HEK293T (cell line): Measurements from ENCODE around the gene AQP5.

Source experiments
- CTCF ChIA-PET: fragments of 350-600 bp; formaldehyde crosslinking; extraction: SDS; loops from one replicate; lab custom pipeline; 2021; ENCODE audit warnings: antibody characterized with exemption, inconsistent platforms; lab: Yijun Ruan, JAX
- POLR2A ChIA-PET: fragments of 350-600 bp; formaldehyde crosslinking; extraction: SDS; loops from one replicate; lab custom pipeline; 2020; ENCODE audit warnings: antibody characterized with exemption, inconsistent platforms; lab: Yijun Ruan, JAX
- DNase-seq: peaks from one replicate; pipeline ENCODE4 v3.0.0; 2012; ENCODE audit warnings: mixed read lengths; ENCODE audit errors: extremely low spot score
- ARNT ChIP-seq: fragments of 450-650 bp; IDR thresholded peaks from 2 replicates; pipeline ENCODE4 v1.6.1; 2017; ENCODE audit warnings: mild to moderate bottlenecking
- BHLHE40 ChIP-seq: fragments of 450-650 bp; IDR thresholded peaks from 2 replicates; pipeline ENCODE4 v1.6.1; 2016; ENCODE audit warnings: mild to moderate bottlenecking, moderate library complexity, borderline replicate concordance
- CTBP1 ChIP-seq: fragments of 450-650 bp; IDR thresholded peaks from 2 replicates; pipeline ENCODE4 v1.6.1; 2016; ENCODE audit warnings: borderline replicate concordance
- ELF4 ChIP-seq: fragments of 450-650 bp; IDR thresholded peaks from 2 replicates; pipeline ENCODE4 v1.6.1; 2017; ENCODE audit warnings: antibody characterized with exemption
- FOXA1 ChIP-seq: fragments of 450-650 bp; IDR thresholded peaks from 2 replicates; pipeline ENCODE4 v1.6.1; 2016; ENCODE audit warnings: mild to moderate bottlenecking
- FOXK2 ChIP-seq: fragments of 450-650 bp; IDR thresholded peaks from 2 replicates; pipeline ENCODE4 v1.6.1; 2016; ENCODE audit warnings: mild to moderate bottlenecking
- FOXM1 ChIP-seq: fragments of 450-650 bp; IDR thresholded peaks from 2 replicates; pipeline ENCODE4 v1.6.1; 2017; ENCODE audit warnings: mild to moderate bottlenecking, borderline replicate concordance
- HDGF ChIP-seq: fragments of 450-650 bp; IDR thresholded peaks from 2 replicates; pipeline ENCODE4 v1.6.1; 2017; ENCODE audit warnings: antibody characterized with exemption, borderline replicate concordance
- L3MBTL2 ChIP-seq: fragments of 450-650 bp; conservative IDR thresholded peaks from 2 replicates; pipeline ENCODE4 v1.6.1; 2016; ENCODE audit warnings: mild to moderate bottlenecking
- LEF1 ChIP-seq: fragments of 450-650 bp; IDR thresholded peaks from 2 replicates; pipeline ENCODE4 v1.6.1; 2017; ENCODE audit warnings: mild to moderate bottlenecking, borderline replicate concordance
- NFRKB ChIP-seq: fragments of 450-650 bp; IDR thresholded peaks from 2 replicates; pipeline ENCODE4 v1.6.1; 2016; ENCODE audit warnings: mild to moderate bottlenecking, moderate library complexity
- PKNOX1 ChIP-seq: fragments of 450-650 bp; IDR thresholded peaks from 2 replicates; pipeline ENCODE4 v1.6.1; 2016
- SP1 ChIP-seq: fragments of 450-650 bp; IDR thresholded peaks from 2 replicates; pipeline ENCODE4 v1.6.1; 2017
- SUZ12 ChIP-seq: fragments of 450-650 bp; IDR thresholded peaks from 2 replicates; pipeline ENCODE4 v1.6.1; 2016; ENCODE audit warnings: mild to moderate bottlenecking
- TARDBP ChIP-seq: fragments of 450-650 bp; IDR thresholded peaks from 2 replicates; pipeline ENCODE4 v1.6.1; 2016
- ZNF384 ChIP-seq: fragments of 450-650 bp; IDR thresholded peaks from 2 replicates; pipeline ENCODE4 v1.6.1; 2016

AQP5 gene

GRCh38 chr12:49962861-49963765, 1.4 kb downstream of the AQP5 start:
- no peak for TF ChIP-seq BHLHE40
- no peak for TF ChIP-seq ELF4
- TF ChIP-seq NFRKB = no peak
- no peak for TF ChIP-seq SP1
- no peak for TF ChIP-seq FOXK2
- TF ChIP-seq HDGF = no peak
- no peak for TF ChIP-seq PKNOX1
- no peak for TF ChIP-seq TARDBP
- TF ChIP-seq SUZ12 = no peak
- TF ChIP-seq ZNF384 = no peak
- no peak for TF ChIP-seq CTBP1
- TF ChIP-seq ARNT = no peak
- TF ChIP-seq FOXA1 = no peak
- TF ChIP-seq FOXM1 = no peak
- TF ChIP-seq L3MBTL2 = no peak
- no peak for TF ChIP-seq LEF1
- ChIA-PET CTCF (interaction anchor here (0.6 to 0.8 kb wide), 3 partner anchors 55 to 186 kb away, joined by 3 to 5 read pairs (median 3); no protein-coding TSS in a partner anchor), POLR2A (no interaction called here)
- DNase-seq = no peak

- POLR2A ChIA-PET = no interaction called here
- CTCF ChIA-PET = interaction anchor here (2.9 to 3.4 kb wide), 2 partner anchors 18 to 91 kb away, joined by 14 to 24 read pairs; no protein-coding TSS in a partner anchor
- DNase-seq = no peak
- TF ChIP-seq ZNF384 (no peak), CTBP1 (no peak), BHLHE40 (no peak), NFRKB (no peak), LEF1 (no peak), FOXM1 (no peak), TARDBP (no peak), ELF4 (no peak), FOXK2 (no peak), ARNT (no peak)
Measured at GRCh38 chr12:49963976-49964815, 2.5 kb downstream of the AQP5 start.

GRCh38 chr12:49964849-49965624, 3.4 kb downstream of the AQP5 start:
- ChIA-PET CTCF (interaction anchor here (0.5 to 3.4 kb wide), 5 partner anchors 19 to 427 kb away, joined by 3 to 24 read pairs (median 3); no protein-coding TSS in a partner anchor), POLR2A (no interaction called here)
- DNase-seq = no peak
- TF ChIP-seq SP1 (no peak), TARDBP (no peak), PKNOX1 (no peak)

GRCh38 chr12:49965836-49966235, 4.2 kb downstream of the AQP5 start:
- TF ChIP-seq PKNOX1 (peak; percentile 21; the same call in 1 of the 2 replicates), L3MBTL2 (no peak)
- ChIA-PET POLR2A (no interaction called here), CTCF (interaction anchor here (0.6 to 3.4 kb wide), 11 partner anchors 15 to 197 kb away, joined by 3 to 32 read pairs (median 6); no protein-coding TSS in a partner anchor)
- no peak for DNase-seq

- POLR2A ChIA-PET = interaction anchor here (0.6 to 1.4 kb wide), 4 partner anchors 73 to 104 kb away, joined by 3 to 5 read pairs (median 4); no protein-coding TSS in a partner anchor
- CTCF ChIA-PET = interaction anchor here (0.6 to 3.4 kb wide), 33 partner anchors 8 to 201 kb away, joined by 3 to 32 read pairs (median 5); partner anchors contain the start of genes GPD1 and SMARCD1
- no peak for TF ChIP-seq SP1
- TF ChIP-seq FOXM1 = no peak
- TF ChIP-seq FOXK2 = no peak
- TF ChIP-seq ARNT = no peak
- TF ChIP-seq HDGF = no peak
- TF ChIP-seq ELF4 = no peak
- no peak for TF ChIP-seq BHLHE40
- TF ChIP-seq CTBP1 = no peak
- no peak for TF ChIP-seq LEF1
- no peak for TF ChIP-seq L3MBTL2
- no peak for TF ChIP-seq PKNOX1
- TF ChIP-seq ZNF384 = no peak
- TF ChIP-seq NFRKB = no peak
- TF ChIP-seq SUZ12 = no peak
- no peak for TF ChIP-seq FOXA1
- TF ChIP-seq TARDBP = no peak
- no peak for DNase-seq
Measured at GRCh38 chr12:49966511-49967041, 4.9 kb downstream of the AQP5 start.
